Upper lobe of right lung (tissue), 1 donor: ENCODE measurements around the gene ELP1. TPM values are rescaled to one million over a fixed set of nuclear protein-coding genes. Genes with fewer than 3 reads are reported as not detected.
"Not testable (repeated sequence)": the region's sequence is repeated elsewhere in the genome, so short reads cannot be mapped to it uniquely, and the experiment has no call there.

ENCODE experiments used
- ATAC-seq: fragments of 200-7000 bp; cut with Tn5 transposase; one replicate; pipeline ENCODE4 v1.9.1; 2020; ENCODE audit warnings: mild to moderate bottlenecking, moderate library complexity
- DNase-seq: peaks from one replicate; pipeline ENCODE4 v3.0.0-alpha.2; 2020
- H3K27ac ChIP-seq: fragments of 200-600 bp; one replicate; pipeline ENCODE4 v1.8.0; 2022
- H3K27me3 ChIP-seq: fragments of 200-600 bp; one replicate; pipeline ENCODE4 v1.8.0; 2022; ENCODE audit warnings: mild to moderate bottlenecking
- H3K36me3 ChIP-seq: fragments of 200-600 bp; one replicate; pipeline ENCODE4 v1.8.0; 2022
- H3K4me1 ChIP-seq: fragments of 200-600 bp; one replicate; pipeline ENCODE4 v1.8.0; 2022
- H3K4me3 ChIP-seq: fragments of 200-600 bp; one replicate; pipeline ENCODE4 v1.8.0; 2022; ENCODE audit warnings: mild to moderate bottlenecking
- H3K9me3 ChIP-seq: fragments of 200-600 bp; one replicate; pipeline ENCODE4 v1.8.0; 2022
- CTCF ChIP-seq: fragments of 200-600 bp; IDR thresholded peaks from one replicate; pipeline ENCODE4 v1.8.0; 2022; ENCODE audit warnings: antibody characterized with exemption
- intact Hi-C: fragments of 100-400 bp; cut with DNase I; formaldehyde crosslinking; loops from one replicate; pipeline ENCODE4 v1.11.0; 2022
- total RNA-seq: library from RNA; stranded (reverse); fragmentation: NEBNext Ultra II Directional; extraction: Animal tissue kit (Norgen Biotek cat#: 25700); gene quantifications from one replicate; pipeline ENCODE4 v1.2.1, GENCODE V29; 2021
- donor health status: DM: no; HTN: yes; CAD: no; lungs with severe emphysema.

ELP1 gene
- total RNA-seq, 1 donor from 2014 or later = 18.3 TPM

GRCh38 chr9:108972626-108973209 lies 38.8 kb upstream of the ELP1 start:
- no peaks in the 10 kb centered on the region for H3K27me3 ChIP-seq
- no peak for ATAC-seq

GRCh38 chr9:108972186-108972585 lies 38.3 kb upstream of the ELP1 start:
- Histone ChIP-seq H3K4me3 (no peak overlapping the region), H3K9me3 (no peaks in the 10 kb centered on the region), H3K27ac (no peak overlapping the region), H3K36me3 (no peaks in the 10 kb centered on the region), H3K4me1 (no peaks in the 10 kb centered on the region), H3K27me3 (no peaks in the 10 kb centered on the region)
- DNase-seq = no peak
- no peak for ATAC-seq
- no peak for TF ChIP-seq CTCF
- intact Hi-C loops = no loop called here

More at GRCh38 chr9:108972626-108973209, 38.8 kb upstream of the ELP1 start:
- TF ChIP-seq CTCF = no peak
- Histone ChIP-seq H3K4me1 (no peaks in the 10 kb centered on the region), H3K9me3 (no peaks in the 10 kb centered on the region), H3K27ac (no peak overlapping the region), H3K36me3 (no peaks in the 10 kb centered on the region), H3K4me3 (no peak overlapping the region)
- intact Hi-C loops = no loop called here
- DNase-seq = no peak

GRCh38 chr9:108971392-108971791 lies 37.5 kb upstream of the ELP1 start:
- H3K27ac ChIP-seq, DNase-seq, intact Hi-C loops, H3K4me3 ChIP-seq, H3K27me3 ChIP-seq, H3K4me1 ChIP-seq, H3K9me3 ChIP-seq, H3K36me3 ChIP-seq, ATAC-seq: not testable (repeated sequence)

- intact Hi-C loops = no loop called here
- no peaks in the 10 kb centered on the region for H3K4me1 ChIP-seq
- H3K9me3 ChIP-seq = no peaks in the 10 kb centered on the region
- H3K4me3 ChIP-seq = no peak overlapping the region
- no peak for TF ChIP-seq CTCF
- peaks cover 5% of the 10 kb centered on the region for H3K36me3 ChIP-seq
- H3K27me3 ChIP-seq = no peaks in the 10 kb centered on the region
- H3K27ac ChIP-seq = no peak overlapping the region
- no peak for ATAC-seq
- no peak for DNase-seq
Measured at GRCh38 chr9:108967916-108968315, 34.0 kb upstream of the ELP1 start.

GRCh38 chr9:108963459-108964143 lies 29.7 kb upstream of the ELP1 start:
- Histone ChIP-seq H3K4me3 (no peak overlapping the region), H3K27me3 (no peaks in the 10 kb centered on the region), H3K36me3 (peaks cover 5% of the 10 kb centered on the region), H3K9me3 (no peaks in the 10 kb centered on the region), H3K27ac (no peak overlapping the region), H3K4me1 (no peaks in the 10 kb centered on the region)
- DNase-seq (no peak), ATAC-seq (no peak)
- TF ChIP-seq CTCF = no peak
- intact Hi-C loops = no loop called here

- intact Hi-C loops = no loop called here
- ATAC-seq (no peak), DNase-seq (no peak)
- Histone ChIP-seq H3K27ac (no peak overlapping the region), H3K4me3 (no peak overlapping the region), H3K36me3 (no peaks in the 10 kb centered on the region), H3K4me1 (no peaks in the 10 kb centered on the region), H3K27me3 (no peaks in the 10 kb centered on the region), H3K9me3 (no peaks in the 10 kb centered on the region)
- TF ChIP-seq CTCF = no peak
Measured at GRCh38 chr9:108961151-108961550, 27.2 kb upstream of the ELP1 start.
